GM18907 (cell line): ENCODE measurements around the gene SELENOS.

Source experiments
- ATAC-seq: cut with Tn5 transposase; IDR thresholded peaks from one replicate; pipeline ENCODE4 v1.9.1; 2021; ENCODE audit warnings: mild to moderate bottlenecking, moderate library complexity; ENCODE audit not compliant: unreplicated experiment

SELENOS gene

GRCh38 chr15:101225658-101226057, 51.6 kb downstream of the SELENOS start:
- no peak for ATAC-seq
